ENCODE results near the gene PEAK1.
A peak's percentile ranks its signal among the peaks of the same experiment; 100 is the strongest.

PEAK1 gene

DNA sequence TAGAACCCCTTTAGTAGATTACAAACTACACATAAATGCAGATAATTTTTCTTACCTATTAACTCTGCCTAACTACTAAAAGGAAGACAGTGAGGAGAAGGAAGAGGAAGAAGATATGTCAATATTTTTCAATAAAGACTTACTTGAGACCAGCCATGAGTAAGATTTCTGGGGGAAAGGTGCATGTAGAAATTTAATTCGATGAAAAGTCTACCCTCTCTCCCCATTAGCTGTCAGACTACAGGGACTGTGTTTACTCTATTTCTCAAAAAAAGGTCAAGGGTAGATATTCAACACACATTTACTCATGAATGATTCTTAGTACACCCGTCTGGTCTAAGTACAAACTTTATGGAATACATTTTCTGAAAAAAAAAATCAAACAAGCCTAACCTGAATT, 355.8 kb downstream of the PEAK1 start:
- DNase-seq (ENCODE audit: low read depth in 2 of 2) = no peak

DNA sequence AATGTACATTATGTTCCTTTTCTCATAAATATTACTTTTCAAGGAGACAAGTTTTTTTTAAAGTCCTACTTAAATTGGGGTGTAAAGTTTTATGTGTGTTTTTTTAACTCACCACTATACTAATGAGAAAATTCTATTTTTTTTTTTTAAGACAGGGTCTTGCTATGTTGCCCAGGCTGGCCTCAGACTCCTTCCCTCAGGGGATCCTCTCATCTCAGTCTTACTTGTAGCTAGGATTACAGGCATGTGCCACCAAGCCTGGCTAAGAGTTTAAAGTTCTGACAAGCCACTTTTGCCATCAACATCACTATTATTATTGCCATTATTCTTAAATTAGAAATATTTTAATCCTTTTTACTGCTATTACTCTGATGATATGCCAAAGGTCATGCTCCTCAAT, 356.7 kb downstream of the PEAK1 start:
- no peak for DNase-seq (ENCODE audit: low read depth in 2 of 2)

DNA sequence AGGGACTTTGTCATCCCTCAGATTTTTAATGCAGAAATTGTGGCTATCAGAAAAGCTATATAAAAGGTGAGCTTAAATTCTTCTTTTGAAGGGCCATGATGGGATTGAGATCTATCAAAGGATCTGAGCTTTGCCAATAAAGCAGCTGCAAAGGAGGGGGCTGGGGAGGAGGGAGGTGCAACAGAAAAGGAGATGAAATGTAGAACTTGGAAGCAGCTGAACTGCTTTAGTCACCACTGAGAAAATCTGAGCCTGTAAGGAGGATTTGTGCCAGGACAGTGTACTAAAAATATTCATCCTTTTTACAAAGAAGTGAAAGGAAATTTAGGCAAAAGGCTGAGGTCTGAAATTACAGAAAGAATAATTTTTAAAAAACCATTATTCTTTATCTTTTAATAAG, 359.4 kb downstream of the PEAK1 start:
- DNase-seq (ENCODE audit: low read depth in 2 of 2) = peak in 1 of 2 experiments; percentile 31

DNA sequence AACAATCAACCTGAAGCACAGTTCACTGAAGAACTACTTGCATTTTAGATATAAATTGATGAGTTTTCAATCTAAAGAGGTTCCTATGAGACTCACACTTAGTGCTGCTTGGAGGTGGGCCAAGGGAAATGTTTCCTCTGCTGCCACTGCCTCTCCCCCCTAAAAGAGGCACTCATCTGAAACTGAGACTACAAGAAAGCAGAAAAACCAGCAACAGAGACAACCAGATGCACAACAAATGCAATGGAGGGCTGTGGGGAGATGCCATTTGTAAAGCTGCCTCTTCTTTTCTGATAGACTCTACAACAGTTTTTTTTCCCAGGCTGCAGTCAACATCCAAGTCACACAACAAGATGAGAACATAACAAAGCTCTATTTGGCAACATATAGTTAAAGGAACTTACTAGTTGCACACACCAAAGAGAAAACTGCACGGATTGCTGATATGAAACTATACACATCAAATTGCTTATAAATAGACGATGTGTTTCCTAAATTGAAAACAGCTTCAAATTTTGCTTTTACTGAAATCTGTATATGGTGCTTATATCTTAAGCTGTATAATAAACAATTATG, 360.0 kb downstream of the PEAK1 start:
- DNase-seq (ENCODE audit: low read depth in 2 of 2) = no peak

DNA sequence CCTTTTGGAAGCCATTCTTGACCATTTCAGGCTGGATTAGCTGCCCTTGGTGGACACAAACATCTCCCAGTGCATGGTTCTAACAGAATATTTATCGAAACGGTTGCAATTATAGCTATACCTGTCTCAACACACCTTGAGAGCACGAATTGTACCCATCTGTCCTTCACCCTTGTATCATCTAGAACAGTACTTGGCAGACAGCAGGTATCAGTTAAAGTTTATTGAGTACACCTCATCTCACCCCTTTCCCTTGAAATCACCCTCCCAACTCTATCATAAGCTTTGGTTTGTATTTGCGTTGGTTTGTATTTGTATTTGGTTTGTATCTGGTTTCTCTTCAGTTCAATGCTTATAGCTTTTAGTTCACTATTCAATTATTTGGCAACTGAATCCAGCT, 361.4 kb downstream of the PEAK1 start:
- no peak for DNase-seq (ENCODE audit: low read depth in 2 of 2)

DNA sequence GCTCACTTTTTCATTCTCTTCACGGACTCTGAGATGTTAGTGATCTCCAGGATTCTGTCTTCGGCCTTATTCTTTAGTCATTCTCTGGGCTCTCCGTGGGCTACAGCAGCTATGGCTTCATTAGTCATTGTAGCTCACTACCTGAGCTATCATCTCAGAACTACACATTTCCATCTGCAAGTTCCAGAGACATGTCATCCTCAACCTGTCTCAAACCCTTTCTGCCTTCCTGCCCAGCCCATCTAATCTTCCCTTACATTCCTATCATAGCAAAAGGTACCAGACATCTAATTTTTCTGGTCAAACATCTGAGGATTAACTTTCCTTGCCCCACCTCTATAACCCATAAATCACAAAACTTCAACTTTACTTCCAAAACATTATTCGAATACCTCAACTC, 362.2 kb downstream of the PEAK1 start:
- no peak for DNase-seq (ENCODE audit: low read depth in 2 of 2)

DNA sequence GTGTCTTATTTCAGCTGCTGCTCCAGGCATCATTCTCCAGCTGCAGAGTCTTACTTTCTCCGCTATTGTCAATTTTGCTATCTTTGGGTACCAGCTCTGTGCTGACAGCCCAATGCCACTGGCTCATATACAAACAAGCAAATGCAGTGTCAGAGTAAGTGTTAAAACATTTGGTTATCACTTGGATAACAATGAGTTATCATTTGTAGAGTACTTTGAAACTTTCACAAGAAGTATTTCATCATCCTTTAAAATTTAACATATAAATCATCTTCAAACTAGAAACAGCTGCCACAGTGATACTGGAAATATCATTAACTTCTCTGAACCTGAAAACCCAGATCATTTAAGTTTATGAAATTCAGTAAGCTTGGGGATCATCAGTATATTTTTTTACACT, 362.8 kb downstream of the PEAK1 start:
- DNase-seq (ENCODE audit: low read depth in 2 of 2) = peak in 1 of 2 experiments; percentile 17

DNA sequence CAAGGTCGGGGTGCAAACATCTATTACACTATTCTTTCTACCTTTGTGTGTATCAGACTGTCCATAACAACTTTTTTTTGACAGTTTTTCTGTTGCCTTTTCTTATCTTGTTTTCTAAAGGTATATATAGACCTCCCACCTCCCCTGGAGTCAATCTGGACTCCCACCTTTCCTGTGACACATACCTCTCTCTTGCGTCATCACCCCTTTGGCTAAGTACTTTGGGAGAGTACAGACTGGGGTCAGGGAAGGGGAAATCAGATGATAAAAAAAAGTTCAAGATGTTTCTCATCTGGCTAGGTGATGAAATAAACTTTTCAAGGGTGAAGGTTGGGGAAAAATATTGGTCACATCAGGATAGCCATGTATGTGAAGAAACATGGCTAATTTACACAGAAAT, 366.2 kb downstream of the PEAK1 start:
- no peak for DNase-seq (ENCODE audit: low read depth in 2 of 2)

DNA sequence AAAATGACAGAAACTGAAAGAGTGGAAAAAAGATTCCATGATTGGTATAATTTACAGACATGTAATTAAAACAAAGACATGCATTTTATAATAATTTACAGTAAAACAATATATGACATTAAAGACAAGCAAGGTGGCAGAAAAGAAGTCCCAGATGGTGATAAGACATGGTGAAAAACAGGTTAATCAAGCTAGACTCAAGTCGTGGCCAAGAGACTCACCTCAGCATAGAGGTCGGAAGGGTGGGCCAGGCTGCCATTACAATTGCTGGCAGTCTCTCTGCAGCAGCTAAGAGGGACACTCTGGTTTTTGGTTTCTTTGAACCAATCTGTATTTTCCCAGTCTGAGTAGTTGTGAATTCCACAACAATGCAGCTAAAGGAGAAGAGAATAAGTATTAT, 367.3 kb downstream of the PEAK1 start:
- DNase-seq (ENCODE audit: low read depth in 2 of 2) = no peak

Measured in fibroblast of skin of left biceps (primary cell).